ENCODE measurements around the gene GRB10.

The GRB10 gene

DNA sequence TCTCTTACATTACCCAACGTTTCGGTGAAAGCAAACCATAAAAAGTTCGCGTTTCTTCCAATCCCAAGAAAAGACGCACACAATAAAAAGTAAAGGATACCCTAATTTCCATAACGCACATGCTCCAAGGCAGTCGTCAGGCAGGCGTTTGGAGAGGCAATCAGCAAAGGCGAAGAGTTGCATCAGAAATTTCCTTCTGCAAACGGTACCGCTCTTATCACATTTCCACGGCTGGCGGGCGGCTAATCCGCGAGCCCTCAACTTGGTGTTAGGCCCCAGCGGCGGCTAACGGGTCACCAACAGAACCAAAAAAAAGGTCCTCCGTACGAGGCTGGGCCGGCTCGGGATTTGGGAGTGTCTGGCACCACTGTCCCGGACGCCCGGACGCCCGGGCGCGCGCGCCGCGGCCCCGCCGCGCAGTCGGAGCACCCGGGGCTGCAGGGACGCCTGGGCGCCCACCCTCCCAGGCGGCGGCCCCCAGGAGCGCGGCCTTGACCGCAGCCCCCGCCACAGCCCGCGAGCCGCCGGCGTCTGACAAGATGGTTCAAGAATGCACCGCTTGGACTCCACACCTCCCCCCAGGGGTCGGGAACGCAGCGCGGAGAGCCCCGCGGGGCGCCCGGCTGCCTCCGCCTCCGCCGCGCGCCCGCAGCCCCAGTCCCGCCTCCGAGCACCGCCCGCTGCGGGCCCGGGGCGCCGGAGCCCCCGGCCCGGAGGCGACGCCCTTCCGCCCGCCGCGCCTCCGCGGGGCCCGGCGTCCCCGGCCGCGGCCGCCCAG, 9.8 kb upstream of the GRB10 start:
- TF ChIP-seq ZFX (IDR thresholded peaks at IDR 0.05; ENCODE audit: borderline replicate concordance) = no peak
- TF ChIP-seq CTCF (IDR thresholded peaks at IDR 0.05) = no peak
- H3K27ac ChIP-seq = peak overlapping the region; percentile 35

DNA sequence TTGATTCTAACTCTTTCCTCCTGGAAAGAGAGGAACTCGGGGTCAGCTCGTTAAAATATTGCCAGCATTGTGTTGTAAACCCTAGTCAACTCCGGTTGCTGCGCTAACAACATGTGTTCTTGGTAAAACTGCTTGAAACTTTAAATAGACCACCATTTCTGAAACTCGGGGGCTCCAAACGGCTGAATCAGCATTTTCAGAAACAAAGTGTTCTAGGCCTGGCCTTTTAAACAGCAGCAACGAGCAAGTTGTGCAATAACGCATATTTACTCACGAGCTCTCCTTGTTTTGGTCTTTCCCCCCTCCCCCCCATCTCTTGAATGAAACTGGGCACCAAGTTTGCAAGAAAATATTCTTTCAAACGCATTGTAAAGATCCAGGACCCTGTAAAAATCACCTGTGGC, 9.2 kb upstream of the GRB10 start:
- H3K27ac ChIP-seq = no peak overlapping the region
- TF ChIP-seq ZFX (IDR thresholded peaks at IDR 0.05; ENCODE audit: borderline replicate concordance) (no peak), CTCF (IDR thresholded peaks at IDR 0.05) (no peak)

DNA sequence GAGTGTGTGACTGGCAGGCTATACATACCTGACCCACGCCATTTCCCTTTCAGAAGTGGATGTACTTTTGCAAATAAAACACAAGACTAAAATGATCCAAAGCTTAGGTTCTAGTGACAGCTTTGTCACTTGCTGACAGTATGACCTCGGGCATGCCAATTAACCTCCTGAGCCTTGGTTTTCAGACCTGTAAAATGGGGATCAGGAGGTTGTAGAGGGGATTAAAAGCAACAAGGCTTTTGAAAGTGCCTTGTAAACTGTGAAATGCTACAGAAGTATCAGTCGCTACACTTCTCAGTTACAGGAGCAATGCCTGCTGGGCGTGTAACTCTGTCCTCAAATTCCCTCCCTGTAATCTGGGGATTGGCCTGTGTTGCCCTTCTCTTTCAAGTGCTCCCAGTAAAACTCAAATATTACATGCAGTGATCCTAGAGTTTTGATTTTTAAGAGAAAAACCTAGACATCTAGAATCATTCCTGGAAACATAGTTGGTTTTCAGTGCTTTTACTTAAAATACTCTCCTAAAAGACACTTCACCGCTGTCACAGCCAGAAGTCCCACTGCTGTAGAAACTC, 8.8 kb upstream of the GRB10 start:
- no peak overlapping the region for H3K27ac ChIP-seq

DNA sequence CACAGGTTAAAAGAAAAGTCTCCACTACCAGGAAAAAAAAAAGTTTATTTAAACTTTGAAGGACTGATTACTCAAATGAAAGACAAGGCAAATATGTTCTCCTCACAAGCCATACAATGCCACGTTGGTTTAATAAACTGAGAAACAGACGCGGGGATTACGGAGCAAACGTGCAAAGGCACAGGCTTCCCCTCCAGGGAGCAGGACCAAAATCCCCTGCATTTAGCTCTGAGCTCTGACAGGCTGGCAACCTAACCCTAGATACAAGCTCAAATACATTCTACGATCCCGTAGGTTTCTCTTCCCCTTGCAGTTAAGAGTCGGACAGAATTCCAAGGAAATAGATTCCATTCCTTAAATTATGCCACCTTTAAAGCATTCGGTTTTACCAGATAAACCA, 7.7 kb upstream of the GRB10 start:
- no peak overlapping the region for H3K27ac ChIP-seq
- TF ChIP-seq ZFX (IDR thresholded peaks at IDR 0.05; ENCODE audit: borderline replicate concordance) (no peak), CTCF (IDR thresholded peaks at IDR 0.05) (no peak)

More for the DNA sequence above, 8.8 kb upstream of the GRB10 start:
- no peak for TF ChIP-seq CTCF (IDR thresholded peaks at IDR 0.05)
- no peak for TF ChIP-seq ZFX (IDR thresholded peaks at IDR 0.05; ENCODE audit: borderline replicate concordance)

GRCh38 chr7:50788382-50788781, 5.7 kb upstream of the GRB10 start:
- TF ChIP-seq CTCF (IDR thresholded peaks at IDR 0.05) (no peak), ZFX (IDR thresholded peaks at IDR 0.05; ENCODE audit: borderline replicate concordance) (no peak)
- no peak overlapping the region for H3K27ac ChIP-seq

GRCh38 chr7:50787825-50788224, 5.1 kb upstream of the GRB10 start:
- TF ChIP-seq CTCF (IDR thresholded peaks at IDR 0.05) (no peak), ZFX (IDR thresholded peaks at IDR 0.05; ENCODE audit: borderline replicate concordance) (no peak)
- H3K27ac ChIP-seq = no peak overlapping the region

DNA sequence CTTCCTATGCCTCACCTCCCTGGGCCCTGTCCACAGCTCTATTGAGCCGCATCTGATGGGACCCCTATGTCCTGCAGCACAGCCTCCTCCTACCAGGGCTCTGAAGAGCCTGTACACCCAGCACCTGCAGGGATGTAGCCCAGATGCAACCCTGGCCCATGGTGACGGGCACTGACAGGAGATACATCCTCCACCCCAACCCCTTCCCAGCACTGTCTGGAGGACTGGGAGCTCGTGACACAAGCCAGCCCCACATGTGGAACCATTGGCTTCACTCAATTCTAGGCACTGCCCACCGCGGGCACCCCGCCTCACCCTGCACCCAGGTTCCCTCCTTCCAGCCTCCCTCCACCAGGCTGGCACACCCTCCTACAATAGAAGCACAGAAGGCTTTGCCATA, 2.6 kb upstream of the GRB10 start:
- H3K27ac ChIP-seq = no peak overlapping the region
- no peak for TF ChIP-seq ZFX (IDR thresholded peaks at IDR 0.05; ENCODE audit: borderline replicate concordance)
- TF ChIP-seq CTCF (IDR thresholded peaks at IDR 0.05) = no peak
